Prostate gland (tissue), 2 donors: ENCODE measurements around the gene ALDH1L1.

Source experiments
- CTCF ChIP-seq, 4 experiments: fragments of 200-600 bp in 2 of 4; fragments of 450-650 bp in 2 of 4; sonication (generic) in 2 of 4; IDR thresholded peaks; 1 replicate in 3 of 4; 2 replicates in 1 of 4; pipeline ENCODE4 v1.5.1; 2016 to 2019; ENCODE audit warnings: antibody characterized with exemption in 4 of 4, mild to moderate bottlenecking in 2 of 4, moderate library complexity in 2 of 4
- POLR2A ChIP-seq: fragments of 450-650 bp; IDR thresholded peaks from one replicate; pipeline ENCODE4 v1.6.1; 2016; ENCODE audit warnings: antibody characterized with exemption, mild to moderate bottlenecking

- TF ChIP-seq POLR2A, result no peak
- no peak for TF ChIP-seq CTCF (IDR thresholded peaks at IDR 0.05)
Observed at GRCh38 chr3:126131881-126132750, 48.3 kb downstream of the ALDH1L1 start.
